Neural cell (in vitro differentiated cells): ENCODE data around the gene MEX3D. TPM values are rescaled to one million over a fixed set of nuclear protein-coding genes. Genes with fewer than 3 reads are reported as not detected.

Experiments used
- H2AFZ ChIP-seq: fragments of 200-600, 300-800 bp; sonication (generic), shearing (Covaris generic); 2 replicates; pipeline ENCODE4 v1.6.0; 2014; ENCODE audit warnings: low read depth, mild to moderate bottlenecking, antibody characterized with exemption, low read length, moderate library complexity
- H3F3A ChIP-seq: fragments of 200-600 bp; shearing (Covaris generic); 2 replicates; pipeline ENCODE4 v1.6.1; 2016; ENCODE audit warnings: mild to moderate bottlenecking, moderate library complexity, mixed read lengths, antibody characterized with exemption, low read length; ENCODE audit not compliant: insufficient read depth, poor library complexity, severe bottlenecking
- H3K27ac ChIP-seq: fragments of 200-600, 300-800 bp; sonication (generic), shearing (Covaris generic); 2 replicates; pipeline ENCODE4 v1.5.1; 2014; ENCODE audit warnings: mild to moderate bottlenecking, low read length, moderate library complexity
- H3K27me3 ChIP-seq: fragments of 300-800, 200-600 bp; sonication (generic), shearing (Covaris generic); 2 replicates; pipeline ENCODE4 v1.6.0; 2014; ENCODE audit warnings: mild to moderate bottlenecking, low read depth, low read length, moderate library complexity; ENCODE audit not compliant: insufficient read depth
- H3K36me3 ChIP-seq: fragments of 300-800, 200-600 bp; sonication (generic), shearing (Covaris generic); 2 replicates; pipeline ENCODE4 v1.5.1; 2014; ENCODE audit warnings: mild to moderate bottlenecking, antibody characterized with exemption, low read length, moderate library complexity; ENCODE audit not compliant: insufficient read depth
- H3K4me2 ChIP-seq: fragments of 300-800, 200-600 bp; sonication (generic), shearing (Covaris generic); 2 replicates; pipeline ENCODE4 v1.6.0; 2014; ENCODE audit warnings: mild to moderate bottlenecking, low read length
- H3K4me3 ChIP-seq: fragments of 300-800, 200-600 bp; sonication (generic), shearing (Covaris generic); 2 replicates; pipeline ENCODE4 v1.5.1; 2014; ENCODE audit warnings: mild to moderate bottlenecking, low read length, moderate library complexity
- H3K79me2 ChIP-seq: fragments of 200-600 bp; shearing (Covaris generic); replicated peaks from 2 replicates; pipeline ENCODE4 v1.6.0; 2014; ENCODE audit warnings: mild to moderate bottlenecking, low read length, moderate library complexity; ENCODE audit not compliant: insufficient read depth
- H3K9ac ChIP-seq: fragments of 300-800, 200-600 bp; sonication (generic), shearing (Covaris generic); 2 replicates; pipeline ENCODE4 v1.6.1; 2016; ENCODE audit warnings: mild to moderate bottlenecking, low read length, mixed read lengths
- H3K9me2 ChIP-seq: fragments of 200-600 bp; shearing (Covaris generic); 2 replicates; pipeline ENCODE4 v1.6.1; 2016; ENCODE audit warnings: mild to moderate bottlenecking, low read length, mixed read lengths; ENCODE audit not compliant: insufficient read depth
- H3K9me3 ChIP-seq: fragments of 200-600, 300-800 bp; sonication (generic), shearing (Covaris generic); 2 replicates; pipeline ENCODE4 v1.6.1; 2016; ENCODE audit warnings: mild to moderate bottlenecking, mixed run types, low read length, moderate library complexity, mixed read lengths
- H4K20me1 ChIP-seq: fragments of 200-600 bp; shearing (Covaris generic); 2 replicates; pipeline ENCODE4 v1.6.1; 2016; ENCODE audit warnings: mild to moderate bottlenecking, mixed run types; ENCODE audit not compliant: insufficient read depth
- EP300 ChIP-seq: fragments of 450-650 bp; conservative IDR thresholded peaks from 2 replicates; pipeline ENCODE4 v1.6.1; 2014; ENCODE audit warnings: antibody characterized with exemption, mild to moderate bottlenecking, moderate library complexity; ENCODE audit not compliant: poor library complexity, severe bottlenecking
- EZH2 ChIP-seq: fragments of 200-600, 300-800 bp; shearing (Covaris generic), sonication (generic); IDR thresholded peaks from 2 replicates; pipeline ENCODE4 v1.6.1; 2014; ENCODE audit warnings: antibody characterized with exemption, low read length, borderline replicate concordance, mild to moderate bottlenecking; ENCODE audit not compliant: insufficient read depth, poor library complexity, severe bottlenecking
- MXI1 ChIP-seq: fragments of 450-650 bp; conservative IDR thresholded peaks from 2 replicates; pipeline ENCODE4 v1.6.1; 2014; ENCODE audit warnings: antibody characterized with exemption, mild to moderate bottlenecking; ENCODE audit not compliant: poor library complexity, severe bottlenecking
- POLR2AphosphoS5 ChIP-seq: IDR thresholded peaks from 2 replicates; pipeline ENCODE4 v1.6.1; 2012
- RAD21 ChIP-seq: fragments of 450-650 bp; conservative IDR thresholded peaks from 2 replicates; pipeline ENCODE4 v1.6.1; 2014; ENCODE audit warnings: antibody characterized with exemption, mild to moderate bottlenecking, moderate library complexity
- SMC3 ChIP-seq: fragments of 450-650 bp; conservative IDR thresholded peaks from 2 replicates; pipeline ENCODE4 v1.6.1; 2014; ENCODE audit warnings: antibody characterized with exemption, mild to moderate bottlenecking, moderate library complexity; ENCODE audit not compliant: poor library complexity
- TAF1 ChIP-seq: IDR thresholded peaks from 2 replicates; pipeline ENCODE4 v1.6.1; 2012; ENCODE audit warnings: low read depth
- polyA plus RNA-seq: library from polyadenylated mRNA; depleted of rRNA; stranded (reverse); fragments of >200 nt; gene quantifications from 2 replicates; pipeline ENCODE4 v1.2.3, GENCODE V29; 2014
- TF ChIP-seq, protein P1 (sequence below): IDR thresholded peaks from 2 replicates; pipeline ENCODE4 v1.6.1; 2012; ENCODE audit warnings: borderline replicate concordance
- TF ChIP-seq, protein P2 (sequence below): fragments of 450-650 bp; IDR thresholded peaks from 2 replicates; pipeline ENCODE4 v1.5.1; 2014; ENCODE audit warnings: antibody characterized with exemption, mild to moderate bottlenecking, moderate library complexity; ENCODE audit not compliant: poor library complexity, severe bottlenecking

The MEX3D gene
- polyA plus RNA-seq, 1 donor from 2014 or later = 20.8 TPM

DNA sequence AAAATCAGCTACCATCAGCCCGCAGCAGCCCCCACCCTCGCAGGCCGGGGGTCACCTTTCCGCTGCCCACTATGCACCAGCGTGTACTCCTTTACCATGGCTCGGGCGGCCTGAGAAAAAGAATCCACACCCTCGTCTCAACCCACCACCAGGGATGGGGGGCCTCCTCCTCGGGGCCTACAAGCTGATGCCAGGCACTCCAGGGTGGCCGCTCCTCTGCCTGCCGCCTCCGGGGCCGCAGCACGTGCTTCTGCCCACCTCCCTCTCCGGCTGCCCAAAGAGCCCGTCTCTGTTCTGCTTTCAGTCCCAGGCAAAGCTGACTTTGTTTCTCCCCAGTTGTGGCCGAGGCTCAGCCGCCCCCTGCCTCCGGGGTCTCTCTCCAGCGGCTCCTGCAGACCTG is 11.1 kb upstream of the MEX3D start:
- Histone ChIP-seq H3K79me2 (no peaks in the 10 kb centered on the region), H3K9me2 (no peaks in the 10 kb centered on the region), H3K4me2 (no peak overlapping the region), H3K9me3 (no peaks in the 10 kb centered on the region), H3F3A (no peaks in the 10 kb centered on the region), H2AFZ (no peak overlapping the region), H3K4me3 (no peak overlapping the region), H3K9ac (no peak overlapping the region), H3K27ac (no peak overlapping the region), H3K27me3 (no peaks in the 10 kb centered on the region), H3K36me3 (peaks cover 7% of the 10 kb centered on the region), H4K20me1 (no peaks in the 10 kb centered on the region)
- no peak for TF ChIP-seq RAD21
- TF ChIP-seq SMC3 = no peak
- no peak for TF ChIP-seq TAF1
- TF ChIP-seq EZH2 = no peak
- TF ChIP-seq EP300 = no peak
- no peak for TF ChIP-seq MXI1
- no peak for TF ChIP-seq POLR2AphosphoS5
- TF ChIP-seq, protein P1, sequence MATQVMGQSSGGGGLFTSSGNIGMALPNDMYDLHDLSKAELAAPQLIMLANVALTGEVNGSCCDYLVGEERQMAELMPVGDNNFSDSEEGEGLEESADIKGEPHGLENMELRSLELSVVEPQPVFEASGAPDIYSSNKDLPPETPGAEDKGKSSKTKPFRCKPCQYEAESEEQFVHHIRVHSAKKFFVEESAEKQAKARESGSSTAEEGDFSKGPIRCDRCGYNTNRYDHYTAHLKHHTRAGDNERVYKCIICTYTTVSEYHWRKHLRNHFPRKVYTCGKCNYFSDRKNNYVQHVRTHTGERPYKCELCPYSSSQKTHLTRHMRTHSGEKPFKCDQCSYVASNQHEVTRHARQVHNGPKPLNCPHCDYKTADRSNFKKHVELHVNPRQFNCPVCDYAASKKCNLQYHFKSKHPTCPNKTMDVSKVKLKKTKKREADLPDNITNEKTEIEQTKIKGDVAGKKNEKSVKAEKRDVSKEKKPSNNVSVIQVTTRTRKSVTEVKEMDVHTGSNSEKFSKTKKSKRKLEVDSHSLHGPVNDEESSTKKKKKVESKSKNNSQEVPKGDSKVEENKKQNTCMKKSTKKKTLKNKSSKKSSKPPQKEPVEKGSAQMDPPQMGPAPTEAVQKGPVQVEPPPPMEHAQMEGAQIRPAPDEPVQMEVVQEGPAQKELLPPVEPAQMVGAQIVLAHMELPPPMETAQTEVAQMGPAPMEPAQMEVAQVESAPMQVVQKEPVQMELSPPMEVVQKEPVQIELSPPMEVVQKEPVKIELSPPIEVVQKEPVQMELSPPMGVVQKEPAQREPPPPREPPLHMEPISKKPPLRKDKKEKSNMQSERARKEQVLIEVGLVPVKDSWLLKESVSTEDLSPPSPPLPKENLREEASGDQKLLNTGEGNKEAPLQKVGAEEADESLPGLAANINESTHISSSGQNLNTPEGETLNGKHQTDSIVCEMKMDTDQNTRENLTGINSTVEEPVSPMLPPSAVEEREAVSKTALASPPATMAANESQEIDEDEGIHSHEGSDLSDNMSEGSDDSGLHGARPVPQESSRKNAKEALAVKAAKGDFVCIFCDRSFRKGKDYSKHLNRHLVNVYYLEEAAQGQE = no peak
- TF ChIP-seq, protein P2, sequence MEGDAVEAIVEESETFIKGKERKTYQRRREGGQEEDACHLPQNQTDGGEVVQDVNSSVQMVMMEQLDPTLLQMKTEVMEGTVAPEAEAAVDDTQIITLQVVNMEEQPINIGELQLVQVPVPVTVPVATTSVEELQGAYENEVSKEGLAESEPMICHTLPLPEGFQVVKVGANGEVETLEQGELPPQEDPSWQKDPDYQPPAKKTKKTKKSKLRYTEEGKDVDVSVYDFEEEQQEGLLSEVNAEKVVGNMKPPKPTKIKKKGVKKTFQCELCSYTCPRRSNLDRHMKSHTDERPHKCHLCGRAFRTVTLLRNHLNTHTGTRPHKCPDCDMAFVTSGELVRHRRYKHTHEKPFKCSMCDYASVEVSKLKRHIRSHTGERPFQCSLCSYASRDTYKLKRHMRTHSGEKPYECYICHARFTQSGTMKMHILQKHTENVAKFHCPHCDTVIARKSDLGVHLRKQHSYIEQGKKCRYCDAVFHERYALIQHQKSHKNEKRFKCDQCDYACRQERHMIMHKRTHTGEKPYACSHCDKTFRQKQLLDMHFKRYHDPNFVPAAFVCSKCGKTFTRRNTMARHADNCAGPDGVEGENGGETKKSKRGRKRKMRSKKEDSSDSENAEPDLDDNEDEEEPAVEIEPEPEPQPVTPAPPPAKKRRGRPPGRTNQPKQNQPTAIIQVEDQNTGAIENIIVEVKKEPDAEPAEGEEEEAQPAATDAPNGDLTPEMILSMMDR = no peak

GRCh38 chr19:1577929-1578618 is 9.9 kb upstream of the MEX3D start:
- Histone ChIP-seq H3K27ac (no peak overlapping the region), H4K20me1 (no peaks in the 10 kb centered on the region), H3K79me2 (no peaks in the 10 kb centered on the region), H3K9me3 (no peaks in the 10 kb centered on the region), H3K9ac (no peak overlapping the region), H2AFZ (no peak overlapping the region), H3K4me2 (no peak overlapping the region), H3K9me2 (no peaks in the 10 kb centered on the region), H3K36me3 (peaks cover 7% of the 10 kb centered on the region), H3K4me3 (no peak overlapping the region), H3K27me3 (no peaks in the 10 kb centered on the region), H3F3A (no peaks in the 10 kb centered on the region)
- no peak for TF ChIP-seq TAF1
- no peak for TF ChIP-seq EP300
- no peak for TF ChIP-seq POLR2AphosphoS5
- no peak for TF ChIP-seq EZH2
- no peak for TF ChIP-seq RAD21
- no peak for TF ChIP-seq MXI1
- TF ChIP-seq SMC3 = no peak
- TF ChIP-seq, protein P2 = no peak
- TF ChIP-seq, protein P1 = no peak
